ENCODE data around the gene DPF3. TPM values are rescaled to one million over a fixed set of nuclear protein-coding genes. Genes with fewer than 3 reads are reported as not detected.

DPF3 gene
- total RNA-seq, 1 donor from 2014 or later: 0.66 TPM

DNA sequence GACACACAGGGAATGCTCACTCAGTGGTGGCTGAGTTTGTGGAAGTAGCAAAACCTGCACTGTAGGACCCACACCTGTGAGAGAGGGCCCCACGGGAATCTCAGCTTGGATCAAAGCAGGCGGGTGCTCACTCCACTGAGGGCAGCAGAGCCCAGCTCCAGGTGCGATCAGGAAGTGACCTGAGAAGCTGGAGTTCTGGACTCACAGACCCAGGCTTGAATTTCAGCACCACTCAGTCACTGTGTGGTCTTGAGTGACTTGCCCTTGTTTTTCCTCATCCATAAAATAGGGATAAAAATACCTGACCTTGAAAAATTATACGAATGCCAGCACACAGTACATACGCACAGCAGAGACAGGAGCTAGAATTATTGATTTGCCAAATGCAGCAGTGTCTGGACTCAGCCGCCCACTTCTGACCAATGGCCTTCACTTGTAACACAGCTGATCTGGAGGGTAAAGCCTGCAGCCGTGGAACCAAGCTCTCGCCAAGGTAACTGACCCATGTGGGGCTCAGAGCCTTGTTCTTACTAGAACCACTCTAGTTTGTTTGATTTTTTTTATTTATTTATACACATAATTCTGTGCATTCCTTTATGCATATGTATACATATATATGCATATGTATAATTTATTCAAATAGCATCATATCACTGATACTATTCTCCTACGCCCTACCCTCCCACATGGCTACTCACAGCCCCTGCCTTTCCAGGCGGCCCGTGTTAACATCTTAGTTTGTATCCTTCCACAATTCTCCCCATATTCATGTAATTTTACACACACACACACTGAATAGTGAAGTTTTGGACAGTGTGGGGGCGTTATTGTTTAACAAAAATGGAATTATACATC is 53.9 kb downstream of the DPF3 start:
- no peak overlapping the region for H3K27ac Mint-ChIP-seq
- no peaks in the 10 kb centered on the region for H3K9me3 Mint-ChIP-seq
- no peaks in the 10 kb centered on the region for H3K36me3 Mint-ChIP-seq (ENCODE audit: low read depth)
- H3K27me3 Mint-ChIP-seq (ENCODE audit: low read depth): peaks cover 19% of the 10 kb centered on the region
- no peak for DNase-seq (ENCODE audit: low spot score)
- no peaks in the 10 kb centered on the region for H3K4me1 Mint-ChIP-seq (ENCODE audit: low read depth)
- intact Hi-C loops (cut with micrococcal nuclease): no loop called here
- H3K4me3 Mint-ChIP-seq (ENCODE audit: low read depth): no peak overlapping the region

GRCh38 chr14:72839351-72839750 is 54.5 kb downstream of the DPF3 start:
- no peak overlapping the region for H3K27ac Mint-ChIP-seq
- peaks cover 23% of the 10 kb centered on the region for H3K27me3 Mint-ChIP-seq (ENCODE audit: low read depth)
- no peaks in the 10 kb centered on the region for H3K9me3 Mint-ChIP-seq
- no peaks in the 10 kb centered on the region for H3K4me1 Mint-ChIP-seq (ENCODE audit: low read depth)
- DNase-seq (ENCODE audit: low spot score): no peak
- H3K4me3 Mint-ChIP-seq (ENCODE audit: low read depth): no peak overlapping the region
- intact Hi-C loops (cut with micrococcal nuclease): no loop called here
- no peaks in the 10 kb centered on the region for H3K36me3 Mint-ChIP-seq (ENCODE audit: low read depth)

DNA sequence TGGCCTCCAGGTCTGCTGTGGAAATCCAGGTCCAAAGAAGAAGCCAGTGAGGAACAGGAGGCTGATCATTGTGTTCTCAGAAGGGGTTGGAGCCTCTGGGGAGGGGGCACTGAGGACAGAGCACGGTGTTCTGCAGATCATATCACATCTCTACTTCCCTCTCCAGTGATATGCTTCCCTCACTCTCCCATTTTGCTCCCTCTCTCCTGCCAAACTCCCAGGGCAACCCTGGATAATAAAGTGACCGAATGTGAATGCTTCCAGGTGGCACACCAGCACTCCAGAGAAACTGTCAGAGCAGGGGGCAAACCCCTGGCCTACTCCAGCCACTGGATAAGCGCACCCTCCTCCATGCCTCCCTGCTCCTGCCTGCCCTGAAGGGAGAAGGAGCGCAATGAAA is 57.8 kb downstream of the DPF3 start:
- Mint-ChIP-seq H3K4me1 (ENCODE audit: low read depth) (no peaks in the 10 kb centered on the region), H3K27ac (no peak overlapping the region), H3K9me3 (no peaks in the 10 kb centered on the region), H3K27me3 (ENCODE audit: low read depth) (peaks cover 26% of the 10 kb centered on the region), H3K36me3 (ENCODE audit: low read depth) (no peaks in the 10 kb centered on the region), H3K4me3 (ENCODE audit: low read depth) (no peak overlapping the region)
- DNase-seq (ENCODE audit: low spot score): no peak
- intact Hi-C loops (cut with micrococcal nuclease): no loop called here

DNA sequence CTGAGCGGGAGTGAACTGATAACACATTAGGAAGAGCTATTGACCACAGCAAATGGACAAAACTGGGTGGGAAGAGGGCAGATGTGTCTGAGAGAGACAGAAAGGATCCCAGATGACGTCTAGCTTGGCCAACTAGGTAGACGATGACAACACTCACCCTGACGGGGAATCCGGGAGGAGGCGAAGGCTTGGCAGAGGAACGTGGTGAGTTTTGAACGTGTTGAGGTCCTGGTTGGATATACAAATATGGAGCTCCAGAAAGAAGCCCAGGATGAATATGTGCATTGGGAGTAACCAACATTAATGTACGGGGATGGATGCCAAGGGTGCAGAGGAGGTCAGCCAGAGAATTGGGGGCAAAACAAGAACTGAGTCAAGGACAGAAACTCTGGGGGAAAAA is 60.7 kb downstream of the DPF3 start:
- Mint-ChIP-seq H3K9me3 (no peaks in the 10 kb centered on the region), H3K27me3 (ENCODE audit: low read depth) (peaks cover 24% of the 10 kb centered on the region), H3K36me3 (ENCODE audit: low read depth) (no peaks in the 10 kb centered on the region), H3K4me1 (ENCODE audit: low read depth) (no peaks in the 10 kb centered on the region), H3K4me3 (ENCODE audit: low read depth) (no peak overlapping the region), H3K27ac (no peak overlapping the region)
- no peak for DNase-seq (ENCODE audit: low spot score)
- intact Hi-C loops (cut with micrococcal nuclease): no loop called here

DNA sequence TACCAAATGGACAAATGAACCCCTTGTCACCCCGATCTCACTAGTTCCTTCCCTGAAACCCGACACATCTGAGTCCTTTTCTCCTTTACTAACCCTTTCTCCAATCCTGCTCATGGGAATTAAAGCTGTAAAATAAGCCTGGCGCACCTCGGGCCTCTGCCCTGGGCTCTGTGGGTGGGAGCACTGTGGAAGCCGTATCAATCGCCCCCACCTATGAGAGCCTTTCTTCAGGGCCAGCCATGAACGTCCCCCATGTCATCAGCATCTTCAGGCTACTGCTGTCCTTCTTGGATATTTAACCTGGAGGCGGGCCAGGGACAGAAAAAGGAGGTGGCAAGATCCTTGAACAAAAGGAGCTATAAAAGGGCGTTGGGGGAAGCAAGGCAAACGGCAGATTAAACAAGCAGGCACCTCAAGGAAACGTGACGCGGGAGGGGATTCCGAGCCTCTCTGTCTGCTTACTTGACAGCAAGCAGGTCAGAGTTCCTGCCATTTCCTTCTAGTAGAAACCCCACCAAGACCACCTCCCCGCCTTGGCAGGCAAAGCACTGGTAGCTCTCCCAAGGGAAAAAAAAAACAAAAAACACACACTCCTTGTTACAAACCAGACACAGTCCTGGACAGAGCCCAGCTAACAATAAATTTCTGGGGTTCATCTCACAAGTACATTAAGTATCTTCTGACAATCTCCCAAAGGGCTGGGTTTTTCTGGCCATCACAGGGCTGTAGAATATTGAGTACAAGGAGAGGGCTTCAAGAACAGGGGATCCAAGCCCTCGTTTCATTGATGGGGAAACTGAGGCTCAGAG is 62.9 kb downstream of the DPF3 start:
- Mint-ChIP-seq H3K9me3 (no peaks in the 10 kb centered on the region), H3K27ac (no peak overlapping the region), H3K36me3 (ENCODE audit: low read depth) (no peaks in the 10 kb centered on the region), H3K4me1 (ENCODE audit: low read depth) (no peaks in the 10 kb centered on the region), H3K27me3 (ENCODE audit: low read depth) (peaks cover 24% of the 10 kb centered on the region), H3K4me3 (ENCODE audit: low read depth) (no peak overlapping the region)
- intact Hi-C loops (cut with micrococcal nuclease): no loop called here
- no peak for DNase-seq (ENCODE audit: low spot score)

DNA sequence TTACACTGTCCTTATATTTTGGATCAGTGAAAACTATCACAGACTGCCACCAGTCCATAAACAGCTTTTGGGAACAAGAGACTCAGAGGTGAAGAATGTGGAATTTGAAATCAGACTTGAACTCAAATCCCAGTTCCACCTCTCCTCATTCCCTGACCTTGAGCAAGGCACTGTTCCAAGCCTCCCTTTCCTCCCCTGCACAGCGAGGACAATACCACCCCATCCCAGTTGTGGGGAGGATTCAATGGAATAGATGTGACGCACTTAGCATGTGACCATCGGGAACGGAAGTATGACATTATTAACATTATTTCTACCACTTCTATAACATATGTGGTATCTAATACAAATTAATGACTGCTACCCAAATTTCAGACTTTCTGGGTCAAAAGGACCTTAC is 63.5 kb downstream of the DPF3 start:
- intact Hi-C loops (cut with micrococcal nuclease): no loop called here
- H3K4me3 Mint-ChIP-seq (ENCODE audit: low read depth): no peak overlapping the region
- no peaks in the 10 kb centered on the region for H3K36me3 Mint-ChIP-seq (ENCODE audit: low read depth)
- peaks cover 26% of the 10 kb centered on the region for H3K27me3 Mint-ChIP-seq (ENCODE audit: low read depth)
- no peak for DNase-seq (ENCODE audit: low spot score)
- H3K27ac Mint-ChIP-seq: no peak overlapping the region
- H3K9me3 Mint-ChIP-seq: no peaks in the 10 kb centered on the region
- no peaks in the 10 kb centered on the region for H3K4me1 Mint-ChIP-seq (ENCODE audit: low read depth)

- H3K27ac Mint-ChIP-seq: no peak overlapping the region
- no peaks in the 10 kb centered on the region for H3K9me3 Mint-ChIP-seq
- DNase-seq (ENCODE audit: low spot score): no peak
- H3K4me1 Mint-ChIP-seq (ENCODE audit: low read depth): no peaks in the 10 kb centered on the region
- H3K4me3 Mint-ChIP-seq (ENCODE audit: low read depth): no peak overlapping the region
- intact Hi-C loops (cut with micrococcal nuclease): no loop called here
- H3K36me3 Mint-ChIP-seq (ENCODE audit: low read depth): no peaks in the 10 kb centered on the region
- H3K27me3 Mint-ChIP-seq (ENCODE audit: low read depth): peaks cover 25% of the 10 kb centered on the region
Measured at GRCh38 chr14:72828604-72829003, 65.3 kb downstream of the DPF3 start.

GRCh38 chr14:72826039-72826438 is 67.9 kb downstream of the DPF3 start:
- Mint-ChIP-seq H3K4me3 (ENCODE audit: low read depth) (no peak overlapping the region), H3K9me3 (no peaks in the 10 kb centered on the region), H3K4me1 (ENCODE audit: low read depth) (no peaks in the 10 kb centered on the region), H3K27me3 (ENCODE audit: low read depth) (peaks cover 17% of the 10 kb centered on the region), H3K27ac (no peak overlapping the region), H3K36me3 (ENCODE audit: low read depth) (no peaks in the 10 kb centered on the region)
- intact Hi-C loops (cut with micrococcal nuclease): no loop called here
- no peak for DNase-seq (ENCODE audit: low spot score)

DNA sequence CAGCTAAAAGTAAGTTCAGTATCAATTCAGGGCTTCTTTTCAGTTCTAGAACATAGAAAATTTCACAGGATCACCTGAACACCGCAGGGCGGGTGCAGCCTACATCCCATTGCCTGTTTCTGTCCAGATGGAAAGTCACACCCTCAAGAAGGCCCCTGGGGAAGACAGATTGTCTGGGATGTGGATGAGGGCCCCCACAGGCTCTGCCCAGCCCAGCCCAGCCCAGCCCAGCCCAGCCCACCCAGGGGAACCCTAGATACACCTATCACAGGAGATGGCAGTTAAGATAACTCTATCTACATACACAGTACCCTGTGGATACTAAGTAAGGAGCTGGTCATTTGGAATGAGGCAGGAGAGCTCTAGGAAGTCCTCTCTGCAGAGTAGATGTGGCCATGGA is 68.4 kb downstream of the DPF3 start:
- no peaks in the 10 kb centered on the region for H3K36me3 Mint-ChIP-seq (ENCODE audit: low read depth)
- peaks cover 14% of the 10 kb centered on the region for H3K27me3 Mint-ChIP-seq (ENCODE audit: low read depth)
- intact Hi-C loops (cut with micrococcal nuclease): no loop called here
- H3K9me3 Mint-ChIP-seq: no peaks in the 10 kb centered on the region
- no peaks in the 10 kb centered on the region for H3K4me1 Mint-ChIP-seq (ENCODE audit: low read depth)
- no peak overlapping the region for H3K27ac Mint-ChIP-seq
- no peak overlapping the region for H3K4me3 Mint-ChIP-seq (ENCODE audit: low read depth)
- no peak for DNase-seq (ENCODE audit: low spot score)

DNA sequence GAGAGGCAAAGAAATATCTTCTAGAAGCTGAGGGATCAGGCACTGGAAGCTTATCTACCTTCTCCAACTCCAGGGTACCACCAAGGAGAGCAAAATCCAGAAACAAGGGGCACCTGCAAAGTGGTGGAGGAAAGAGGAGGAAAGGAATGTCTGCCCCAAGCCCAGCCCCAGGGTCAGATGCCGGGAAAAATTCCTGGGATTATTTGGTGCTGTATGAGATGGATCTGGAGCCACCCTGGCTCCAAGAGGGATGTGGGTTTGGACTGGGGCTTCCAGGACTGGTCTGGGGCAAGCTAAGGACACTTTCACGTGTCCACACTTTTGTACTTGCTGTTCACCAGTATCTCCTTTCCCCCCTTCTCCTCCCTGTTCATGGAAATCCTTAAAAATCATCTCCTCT is 69.8 kb downstream of the DPF3 start:
- no peak overlapping the region for H3K27ac Mint-ChIP-seq
- H3K4me3 Mint-ChIP-seq (ENCODE audit: low read depth): no peak overlapping the region
- DNase-seq (ENCODE audit: low spot score): no peak
- no peaks in the 10 kb centered on the region for H3K4me1 Mint-ChIP-seq (ENCODE audit: low read depth)
- H3K36me3 Mint-ChIP-seq (ENCODE audit: low read depth): no peaks in the 10 kb centered on the region
- H3K27me3 Mint-ChIP-seq (ENCODE audit: low read depth): peaks cover 11% of the 10 kb centered on the region
- peaks cover 8% of the 10 kb centered on the region for H3K9me3 Mint-ChIP-seq
- intact Hi-C loops (cut with micrococcal nuclease): no loop called here

GRCh38 chr14:72822946-72823611 is 70.8 kb downstream of the DPF3 start:
- H3K4me1 Mint-ChIP-seq (ENCODE audit: low read depth): no peaks in the 10 kb centered on the region
- DNase-seq (ENCODE audit: low spot score): no peak
- H3K9me3 Mint-ChIP-seq: peaks cover 18% of the 10 kb centered on the region
- intact Hi-C loops (cut with micrococcal nuclease): no loop called here
- peaks cover 8% of the 10 kb centered on the region for H3K27me3 Mint-ChIP-seq (ENCODE audit: low read depth)
- H3K4me3 Mint-ChIP-seq (ENCODE audit: low read depth): no peak overlapping the region
- H3K27ac Mint-ChIP-seq: no peak overlapping the region
- H3K36me3 Mint-ChIP-seq (ENCODE audit: low read depth): no peaks in the 10 kb centered on the region

DNA sequence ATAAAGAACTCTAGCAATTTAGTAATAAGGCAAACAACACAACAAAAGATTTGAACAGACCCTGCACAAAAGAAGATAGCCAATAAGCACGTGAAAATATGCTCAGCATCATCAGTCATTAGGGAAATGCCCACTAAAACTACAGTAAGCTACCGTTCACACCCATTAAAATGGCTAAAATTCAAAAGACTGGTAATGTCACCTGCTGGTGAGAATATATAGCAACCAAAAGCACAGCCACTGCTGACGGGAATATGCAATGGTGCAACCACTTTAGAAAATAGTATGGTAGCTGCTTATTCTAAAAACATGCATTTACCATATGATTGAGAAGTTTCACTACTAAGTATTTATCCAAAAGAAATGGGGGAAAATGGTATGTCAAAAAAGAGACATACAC is 74.9 kb downstream of the DPF3 start:
- no peak overlapping the region for H3K4me3 Mint-ChIP-seq (ENCODE audit: low read depth)
- DNase-seq (ENCODE audit: low spot score): no peak
- peaks cover 12% of the 10 kb centered on the region for H3K4me1 Mint-ChIP-seq (ENCODE audit: low read depth)
- intact Hi-C loops (cut with micrococcal nuclease): no loop called here
- H3K27ac Mint-ChIP-seq: no peak overlapping the region
- H3K36me3 Mint-ChIP-seq (ENCODE audit: low read depth): no peaks in the 10 kb centered on the region
- H3K9me3 Mint-ChIP-seq: peaks cover 19% of the 10 kb centered on the region
- peaks cover 7% of the 10 kb centered on the region for H3K27me3 Mint-ChIP-seq (ENCODE audit: low read depth)

DNA sequence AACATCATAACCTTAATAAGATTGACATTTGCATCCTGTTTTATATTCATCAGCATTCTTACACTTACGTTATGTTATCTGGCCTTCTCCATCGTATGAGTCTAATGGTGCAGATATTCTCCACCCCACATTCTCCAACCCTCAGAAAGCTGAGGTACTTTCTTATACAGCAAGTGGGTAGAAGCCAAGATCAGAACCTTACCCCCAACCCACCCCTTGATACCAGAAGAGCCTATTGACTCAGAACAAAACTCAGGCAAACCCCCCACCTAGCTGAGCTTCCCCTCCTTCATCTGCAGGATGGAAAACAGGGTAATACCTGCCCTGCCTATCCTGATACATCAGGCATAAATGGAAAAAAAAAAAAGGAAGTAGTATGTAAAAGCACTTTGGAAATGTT is 77.6 kb downstream of the DPF3 start:
- H3K4me3 Mint-ChIP-seq (ENCODE audit: low read depth): no peak overlapping the region
- H3K9me3 Mint-ChIP-seq: peaks cover 19% of the 10 kb centered on the region
- H3K27me3 Mint-ChIP-seq (ENCODE audit: low read depth): no peaks in the 10 kb centered on the region
- no peak overlapping the region for H3K27ac Mint-ChIP-seq
- intact Hi-C loops (cut with micrococcal nuclease): no loop called here
- H3K36me3 Mint-ChIP-seq (ENCODE audit: low read depth): no peaks in the 10 kb centered on the region
- DNase-seq (ENCODE audit: low spot score): no peak
- peaks cover 12% of the 10 kb centered on the region for H3K4me1 Mint-ChIP-seq (ENCODE audit: low read depth)

Data from activated T-helper 2 cell treated with anti-CD3 and anti-CD28 coated beads, Interferon-gamma antibody, Interleukin-2, Interleukin-4, amounts not matched to agents 10 μg/mL and 5 μg/mL and 100 μg/mL, durations not matched to agents 14 hours and 24 hours and 36 hours (primary cell).